Mucosa of descending colon (tissue), 3 donors: ENCODE data around the gene USP44. TPM values are rescaled to one million over a fixed set of nuclear protein-coding genes. Genes with fewer than 3 reads are reported as not detected.
A peak's percentile ranks its signal among the peaks of the same experiment; 100 is the strongest.

Experiments used
- ATAC-seq: fragments of 200-7000 bp; cut with Tn5 transposase; one replicate; pipeline ENCODE4 v1.9.1; 2020; ENCODE audit warnings: mild to moderate bottlenecking, moderate library complexity
- DNase-seq, 3 donors: peaks; one replicate each; pipeline ENCODE4 v3.0.0-alpha.2; 2020
- H3K36me3 ChIP-seq: fragments of 200-600 bp; one replicate; pipeline ENCODE4 v1.8.0; 2021; ENCODE audit warnings: low read depth, mild to moderate bottlenecking
- H3K4me1 ChIP-seq: fragments of 200-600 bp; one replicate; pipeline ENCODE4 v1.8.0; 2021; ENCODE audit warnings: low read depth, mild to moderate bottlenecking
- H3K4me3 ChIP-seq: fragments of 200-600 bp; one replicate; pipeline ENCODE4 v1.8.0; 2021; ENCODE audit warnings: mild to moderate bottlenecking
- H3K9me3 ChIP-seq: fragments of 200-600 bp; one replicate; pipeline ENCODE4 v1.8.0; 2021; ENCODE audit warnings: mild to moderate bottlenecking
- CTCF ChIP-seq: fragments of 200-600 bp; IDR thresholded peaks from one replicate; pipeline ENCODE4 v1.8.0; 2022; ENCODE audit warnings: antibody characterized with exemption, mild to moderate bottlenecking
- intact Hi-C, 2 donors: fragments of 100-400 bp; cut with DNase I in 1 of 2; cut with micrococcal nuclease in 1 of 2; formaldehyde crosslinking; loops; one replicate each; pipeline versions ENCODE4 v1.11.0 to v1.11.1; 2022; cut with DNase I, micrococcal nuclease
- total RNA-seq, 3 donors: library from RNA; stranded (reverse); fragmentation: NEBNext Ultra II Directional in 2 of 3; extraction: Animal tissue kit (Norgen Biotek cat#: 25700) in 2 of 3; gene quantifications; one replicate each; pipeline versions ENCODE4 v1.2.1 to v1.2.4, GENCODE V29; 2021 to 2023
- donor health status: DM: no; HTN: no; CAD: no; lungs with moderate emphysema.
- donor health status: DM: no; HTN: no; CAD: no.
- donor health status: DM: no; HTN: yes; CAD: no.

Gene USP44
- total RNA-seq, 3 donors from 2014 or later, result 0.20 to 1.7 (median 0.53) TPM

- no peak for ATAC-seq
- intact Hi-C loops, result no loop called here
Measured at GRCh38 chr12:95553197-95553943, 2.1 kb upstream of the USP44 start.

GRCh38 chr12:95551913-95552516 is 739 bp upstream of the USP44 start:
- ATAC-seq, result no peak
- peaks cover 8% of the 10 kb centered on the region for H3K4me1 ChIP-seq
- TF ChIP-seq CTCF, result no peak
- H3K4me3 ChIP-seq, result no peak overlapping the region
- no peak for DNase-seq
- H3K36me3 ChIP-seq, result no peaks in the 10 kb centered on the region
- intact Hi-C loops, result no loop called here
- H3K9me3 ChIP-seq, result peaks cover 4% of the 10 kb centered on the region

More at GRCh38 chr12:95553197-95553943, 2.1 kb upstream of the USP44 start:
- Histone ChIP-seq H3K4me3 (no peak overlapping the region), H3K36me3 (no peaks in the 10 kb centered on the region), H3K4me1 (peaks cover 8% of the 10 kb centered on the region), H3K9me3 (peaks cover 4% of the 10 kb centered on the region)
- no peak for TF ChIP-seq CTCF
- no peak for DNase-seq

GRCh38 chr12:95549392-95550084 is 1.7 kb downstream of the USP44 start:
- ATAC-seq, result peak; percentile 65
- no peak overlapping the region for H3K4me3 ChIP-seq
- peaks cover 4% of the 10 kb centered on the region for H3K9me3 ChIP-seq
- H3K4me1 ChIP-seq, result peaks cover 8% of the 10 kb centered on the region
- no peaks in the 10 kb centered on the region for H3K36me3 ChIP-seq
- intact Hi-C loops, result no loop called here
- no peak for TF ChIP-seq CTCF
- peak in 1 of 3 donors; percentile 37 for DNase-seq

- Histone ChIP-seq H3K36me3 (no peaks in the 10 kb centered on the region), H3K4me3 (peak overlapping the region; percentile 24), H3K9me3 (peaks cover 4% of the 10 kb centered on the region), H3K4me1 (peaks cover 8% of the 10 kb centered on the region)
- TF ChIP-seq CTCF, result no peak
- intact Hi-C loops, result no loop called here
- DNase-seq (peak; percentile 43 to 60 (median 55)), ATAC-seq (peak; percentile 85)
Measured at GRCh38 chr12:95548539-95549391, 2.5 kb downstream of the USP44 start.

- H3K9me3 ChIP-seq, result peaks cover 4% of the 10 kb centered on the region
- DNase-seq (peak in 1 of 3 donors; percentile 42), ATAC-seq (peak; percentile 45)
- H3K4me3 ChIP-seq, result peak overlapping the region; percentile 24
- no peaks in the 10 kb centered on the region for H3K36me3 ChIP-seq
- no peak for TF ChIP-seq CTCF
- intact Hi-C loops, result no loop called here
- H3K4me1 ChIP-seq, result peaks cover 8% of the 10 kb centered on the region
Measured at GRCh38 chr12:95548056-95548538, 3.2 kb downstream of the USP44 start.
